Measurements from ENCODE around the gene MLPH. TPM values are rescaled to one million over a fixed set of nuclear protein-coding genes. Genes with fewer than 3 reads are reported as not detected.

Gene MLPH
- total and polyA plus RNA-seq, 2 donors (not counting 1 experiment from before 2014, with no cell fraction given) = not detected

- Mint-ChIP-seq H3K27me3 (peaks cover 15% of the 10 kb centered on the region), H3K4me1 (peaks cover 3% of the 10 kb centered on the region), H3K4me3 (no peak overlapping the region), H3K9me3 (ENCODE audit: insufficient read depth) (no peaks in the 10 kb centered on the region), H3K27ac (no peak overlapping the region)
- POLR2A ChIA-PET = no interaction called here
- ATAC-seq (ENCODE audit: low read depth) (no peak), DNase-seq (no peak)
- TF ChIP-seq EZH2 (IDR thresholded peaks at IDR 0.05; ENCODE audit: borderline replicate concordance, insufficient read depth, low read depth, low read length, poor library complexity, severe bottlenecking) = no peak
- no peak overlapping the region for H3K4me3 ChIP-seq (ENCODE audit: control extremely low read depth in 1 of 5, extremely low read depth in 1 of 5, insufficient read depth in 1 of 5, low read depth in 2 of 5, low read length in 4 of 5)
- no peak overlapping the region for H2AFZ ChIP-seq (ENCODE audit: insufficient read depth, low read depth, low read length, poor library complexity, severe bottlenecking)
- no peak overlapping the region for H3K9ac ChIP-seq (ENCODE audit: low read length)
- no peaks in the 10 kb centered on the region for H3K36me3 ChIP-seq (replicated peaks in 1 of 2; ENCODE audit: control extremely low read depth in 1 of 2, control insufficient read depth in 1 of 2, extremely low read depth in 1 of 2, insufficient read depth in 2 of 2, low read length in 1 of 2)
- H3K4me2 ChIP-seq (replicated peaks; ENCODE audit: low read depth, low read length, poor library complexity, severe bottlenecking) = no peak overlapping the region
- intact Hi-C loops (cut with micrococcal nuclease) = no loop called here
- 97% methylated on average over 7 of the region's 9 CpGs for WGBS (ENCODE audit: insufficient coverage)
- H3K27me3 ChIP-seq (replicated peaks in 1 of 4; ENCODE audit: control extremely low read depth in 1 of 4, control insufficient read depth in 3 of 4, insufficient read depth in 4 of 4, low read length in 3 of 4) = peaks cover 0 to 4% (median 0%) of the 10 kb centered on the region in 4 experiments
- no peaks in the 10 kb centered on the region for H3K4me1 ChIP-seq (ENCODE audit: control insufficient read depth in 2 of 2, insufficient read depth in 2 of 2, low read length in 2 of 2)
- no peaks in the 10 kb centered on the region for H3K79me2 ChIP-seq (ENCODE audit: control insufficient read depth, insufficient read depth, low read length)
- CTCF ChIA-PET = interaction anchor here (1.8 kb wide), 1 partner anchor 36 kb away, joined by 4 read pairs; no protein-coding TSS in a partner anchor
- no peaks in the 10 kb centered on the region for H4K20me1 ChIP-seq (ENCODE audit: control insufficient read depth, insufficient read depth, low read length, poor library complexity, severe bottlenecking)
- H3K9me3 ChIP-seq (ENCODE audit: control extremely low read depth in 1 of 3, control insufficient read depth in 2 of 3, insufficient read depth in 1 of 3, low read length in 2 of 3) = no peaks in the 10 kb centered on the region
- H3K27ac ChIP-seq (ENCODE audit: low read length in 2 of 2) = no peak overlapping the region
These were observed 49.6 kb downstream of the MLPH start for GRCh38 chr2:237536617-237537016.

DNA sequence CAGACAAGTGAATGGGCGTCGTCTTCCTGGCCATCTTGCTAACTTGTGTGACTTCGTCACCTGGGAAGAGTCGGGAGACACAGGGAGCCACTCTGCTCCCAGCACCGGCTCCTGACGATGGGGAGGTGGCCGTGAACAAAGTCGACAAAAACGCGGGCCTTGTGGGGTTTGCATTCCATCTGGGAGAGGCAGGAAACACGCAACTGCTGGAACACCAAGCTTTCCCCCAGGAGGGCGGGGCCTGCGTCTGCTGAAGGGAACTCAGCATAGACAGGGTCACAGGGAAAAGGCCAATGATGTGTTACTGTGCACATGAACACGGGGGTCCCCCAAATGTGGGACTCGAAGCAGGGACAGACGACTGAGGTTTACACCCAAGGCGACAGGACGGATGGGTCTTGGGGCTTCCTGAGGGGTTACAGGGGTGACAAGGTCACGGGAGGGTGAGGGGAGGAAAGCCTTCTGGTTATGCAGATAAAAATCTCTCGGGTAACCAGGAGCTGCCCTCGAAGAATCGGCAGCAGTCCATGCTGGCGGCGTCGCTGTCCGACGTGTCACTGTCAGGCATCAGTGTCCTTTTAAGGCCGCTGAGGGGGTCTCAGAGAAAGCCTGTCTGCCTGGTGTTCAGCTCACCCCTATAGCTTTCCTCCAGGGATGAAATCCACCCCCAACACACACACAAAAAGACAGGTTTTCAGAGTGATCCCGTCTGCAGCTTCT lies 51.1 kb downstream of the MLPH start:
- peaks cover 3% of the 10 kb centered on the region for H3K4me1 Mint-ChIP-seq
- Histone ChIP-seq H3K36me3 (replicated peaks in 1 of 2; ENCODE audit: control extremely low read depth in 1 of 2, control insufficient read depth in 1 of 2, extremely low read depth in 1 of 2, insufficient read depth in 2 of 2, low read length in 1 of 2) (no peaks in the 10 kb centered on the region), H3K4me3 (ENCODE audit: control extremely low read depth in 1 of 5, extremely low read depth in 1 of 5, insufficient read depth in 1 of 5, low read depth in 2 of 5, low read length in 4 of 5) (no peak overlapping the region), H3K27ac (ENCODE audit: low read length in 2 of 2) (no peak overlapping the region), H3K79me2 (ENCODE audit: control insufficient read depth, insufficient read depth, low read length) (no peaks in the 10 kb centered on the region), H3K4me1 (ENCODE audit: control insufficient read depth in 2 of 2, insufficient read depth in 2 of 2, low read length in 2 of 2) (no peaks in the 10 kb centered on the region), H3K9ac (ENCODE audit: low read length) (no peak overlapping the region), H3K4me2 (replicated peaks; ENCODE audit: low read depth, low read length, poor library complexity, severe bottlenecking) (no peak overlapping the region), H4K20me1 (ENCODE audit: control insufficient read depth, insufficient read depth, low read length, poor library complexity, severe bottlenecking) (no peaks in the 10 kb centered on the region), H2AFZ (ENCODE audit: insufficient read depth, low read depth, low read length, poor library complexity, severe bottlenecking) (no peak overlapping the region), H3K9me3 (ENCODE audit: control extremely low read depth in 1 of 3, control insufficient read depth in 2 of 3, insufficient read depth in 1 of 3, low read length in 2 of 3) (no peaks in the 10 kb centered on the region), H3K27me3 (replicated peaks in 1 of 4; ENCODE audit: control extremely low read depth in 1 of 4, control insufficient read depth in 3 of 4, insufficient read depth in 4 of 4, low read length in 3 of 4) (peaks cover 0 to 4% (median 0%) of the 10 kb centered on the region in 4 experiments)
- H3K27me3 Mint-ChIP-seq = peaks cover 15% of the 10 kb centered on the region
- ATAC-seq (ENCODE audit: low read depth) (no peak), DNase-seq (no peak)
- WGBS (ENCODE audit: insufficient coverage) = 82% methylated on average over 27 of the region's 29 CpGs
- intact Hi-C loops (cut with micrococcal nuclease) = no loop called here
- ChIA-PET CTCF (interaction anchor here (0.8 kb wide), 1 partner anchor 25 kb away, joined by 3 read pairs; no protein-coding TSS in a partner anchor), POLR2A (no interaction called here)
- H3K4me3 Mint-ChIP-seq = no peak overlapping the region
- H3K27ac Mint-ChIP-seq = no peak overlapping the region
- no peaks in the 10 kb centered on the region for H3K9me3 Mint-ChIP-seq (ENCODE audit: insufficient read depth)
- TF ChIP-seq, protein P1, sequence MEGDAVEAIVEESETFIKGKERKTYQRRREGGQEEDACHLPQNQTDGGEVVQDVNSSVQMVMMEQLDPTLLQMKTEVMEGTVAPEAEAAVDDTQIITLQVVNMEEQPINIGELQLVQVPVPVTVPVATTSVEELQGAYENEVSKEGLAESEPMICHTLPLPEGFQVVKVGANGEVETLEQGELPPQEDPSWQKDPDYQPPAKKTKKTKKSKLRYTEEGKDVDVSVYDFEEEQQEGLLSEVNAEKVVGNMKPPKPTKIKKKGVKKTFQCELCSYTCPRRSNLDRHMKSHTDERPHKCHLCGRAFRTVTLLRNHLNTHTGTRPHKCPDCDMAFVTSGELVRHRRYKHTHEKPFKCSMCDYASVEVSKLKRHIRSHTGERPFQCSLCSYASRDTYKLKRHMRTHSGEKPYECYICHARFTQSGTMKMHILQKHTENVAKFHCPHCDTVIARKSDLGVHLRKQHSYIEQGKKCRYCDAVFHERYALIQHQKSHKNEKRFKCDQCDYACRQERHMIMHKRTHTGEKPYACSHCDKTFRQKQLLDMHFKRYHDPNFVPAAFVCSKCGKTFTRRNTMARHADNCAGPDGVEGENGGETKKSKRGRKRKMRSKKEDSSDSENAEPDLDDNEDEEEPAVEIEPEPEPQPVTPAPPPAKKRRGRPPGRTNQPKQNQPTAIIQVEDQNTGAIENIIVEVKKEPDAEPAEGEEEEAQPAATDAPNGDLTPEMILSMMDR (IDR thresholded peaks at IDR 0.05) = no peak
- no peak for TF ChIP-seq EZH2 (IDR thresholded peaks at IDR 0.05; ENCODE audit: borderline replicate concordance, insufficient read depth, low read depth, low read length, poor library complexity, severe bottlenecking)

Measured in B cell (primary cell).